Psoas muscle (tissue), 8 donors: Measurements from ENCODE around the gene PTGDS. TPM values are rescaled to one million over a fixed set of nuclear protein-coding genes. Genes with fewer than 3 reads are reported as not detected.
A peak's percentile ranks its signal among the peaks of the same experiment; 100 is the strongest.

Source experiments
- ATAC-seq, 4 donors: fragments of 200-7000 bp; cut with Tn5 transposase; one replicate each; pipeline ENCODE4 v1.9.1; 2020; ENCODE audit warnings: moderate library complexity in 3 of 4, mild to moderate bottlenecking in 2 of 4
- DNase-seq, 2 donors: peaks; one replicate each; pipeline ENCODE4 v3.0.0-alpha.2; 2020
- H3K27ac ChIP-seq: fragments of 200-600 bp; one replicate; pipeline ENCODE4 v1.8.0; 2022
- H3K27me3 ChIP-seq, 3 donors: fragments of 200-600 bp in 1 of 3; one replicate each; pipeline versions ENCODE4 v1.6.1 to v1.8.0; 2013 to 2022; ENCODE audit warnings: low read length in 2 of 3, mild to moderate bottlenecking in 2 of 3, moderate library complexity in 1 of 3; ENCODE audit not compliant: insufficient read depth in 3 of 3
- H3K36me3 ChIP-seq, 2 donors: fragments of 200-600 bp in 1 of 2; one replicate each; pipeline versions ENCODE4 v1.6.1 to v1.8.0; 2013 to 2022; ENCODE audit warnings: low read depth in 1 of 2, mild to moderate bottlenecking in 1 of 2, moderate library complexity in 1 of 2; ENCODE audit not compliant: insufficient read depth in 1 of 2
- H3K4me1 ChIP-seq: fragments of 200-600 bp; one replicate; pipeline ENCODE4 v1.8.0; 2022
- H3K4me3 ChIP-seq: fragments of 200-600 bp; one replicate; pipeline ENCODE4 v1.8.0; 2022; ENCODE audit warnings: mild to moderate bottlenecking
- H3K9me3 ChIP-seq: fragments of 200-600 bp; one replicate; pipeline ENCODE4 v1.8.0; 2022
- whole genome bisulfite sequencing, 3 donors: extraction: QIAGEN DNeasy Blood & Tissue Kit; methylation state at CpG; one replicate each; pipeline versions ENCODE4 v1.1.6 to v1.1.7; 2013; 5-methylcytosine and 5-hydroxymethylcytosine counted together
- intact Hi-C, 2 donors: fragments of 100-400 bp; cut with DNase I; formaldehyde crosslinking; loops; one replicate each; pipeline versions ENCODE4 v1.11.0 to v1.14.2; 2022
- polyA plus RNA-seq, 3 donors: library from polyadenylated mRNA; stranded (reverse); fragments of 200-250 nt; gene quantifications; one replicate each; pipeline ENCODE4 v1.2.3, GENCODE V29; 2013
- total RNA-seq, 4 donors: library from RNA; stranded (reverse); fragmentation: NEBNext Ultra II Directional in 2 of 4; extraction: Animal tissue kit (Norgen Biotek cat#: 25700) in 2 of 4; gene quantifications; one replicate each; pipeline versions ENCODE4 v1.2.1 to v1.2.4, GENCODE V29; 2021 to 2023
- TF ChIP-seq, protein P1 (sequence below): fragments of 200-600 bp; IDR thresholded peaks from one replicate; pipeline ENCODE4 v1.8.0; 2022; ENCODE audit warnings: antibody characterized with exemption
- donor health status: healthy with polysubstance abuse.
- donor health status: DM: no; HTN: no; CAD: no; lungs with moderate emphysema.
- donor health status: Bipolar disorder and iron deficiency.
- donor health status: healthy.
- donor health status: DM: yes; HTN: yes; CAD: no.
- donor health status: DM: no; HTN: no; CAD: no.
- donor health status: DM: no; HTN: no; CAD: no.
- donor health status: DM: yes; HTN: yes; CAD: no.

PTGDS gene
- total and polyA plus RNA-seq, 7 donors, result 23.3 to 130 (median 37.9) TPM

DNA sequence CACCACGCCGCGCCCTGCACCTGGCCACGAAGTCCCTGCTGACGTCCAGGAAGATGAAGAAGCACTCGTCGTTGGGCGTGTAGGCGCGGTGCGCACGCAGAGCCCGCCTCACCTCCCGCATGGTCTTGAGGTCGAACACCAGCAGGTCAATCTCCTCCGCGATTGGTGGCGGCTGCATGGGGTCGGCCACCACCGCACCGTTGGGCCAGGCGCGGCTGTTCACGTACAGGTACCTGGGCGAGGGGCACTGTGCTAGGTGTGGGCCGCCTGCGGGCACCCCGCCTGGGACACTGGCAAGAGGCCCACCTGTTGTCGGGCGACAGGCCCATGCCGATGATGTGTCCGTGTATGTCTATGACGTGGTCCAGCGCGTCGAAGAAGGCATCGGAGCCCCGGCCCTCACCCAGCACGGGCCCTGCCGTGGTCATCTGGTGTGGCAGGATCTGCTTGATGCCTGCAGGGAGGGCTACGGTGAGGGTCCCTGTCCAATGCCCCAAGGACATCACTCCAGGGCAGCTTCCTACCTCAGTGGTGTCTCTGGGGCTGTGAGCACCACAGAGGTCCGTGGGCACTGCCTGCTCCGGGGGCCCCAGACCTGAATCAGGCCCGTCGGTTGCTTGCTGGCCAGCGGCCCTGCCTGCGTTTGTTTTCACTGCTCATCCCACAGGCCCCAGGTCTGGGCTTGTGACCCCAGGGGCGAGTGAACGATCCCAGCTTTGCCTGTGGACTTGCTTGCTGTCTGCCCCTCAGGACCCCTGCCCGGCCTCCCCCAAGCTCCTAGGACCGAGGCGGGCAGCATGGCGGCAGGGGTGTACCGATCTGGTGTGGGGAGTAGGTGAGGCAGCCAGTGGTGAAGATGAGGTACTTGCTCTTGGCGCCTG is 35.8 kb upstream of the PTGDS start:
- intact Hi-C loops, result loop anchor here in 1 of 2 donors (2.0 to 5.0 kb wide), 4 partner anchors 13 to 94 kb away; partner anchors contain the start of genes EDF1 and PHPT1
- peak overlapping the region; percentile 88 for H3K4me3 ChIP-seq
- peaks cover 29% of the 10 kb centered on the region for H3K4me1 ChIP-seq
- TF ChIP-seq, protein P1, sequence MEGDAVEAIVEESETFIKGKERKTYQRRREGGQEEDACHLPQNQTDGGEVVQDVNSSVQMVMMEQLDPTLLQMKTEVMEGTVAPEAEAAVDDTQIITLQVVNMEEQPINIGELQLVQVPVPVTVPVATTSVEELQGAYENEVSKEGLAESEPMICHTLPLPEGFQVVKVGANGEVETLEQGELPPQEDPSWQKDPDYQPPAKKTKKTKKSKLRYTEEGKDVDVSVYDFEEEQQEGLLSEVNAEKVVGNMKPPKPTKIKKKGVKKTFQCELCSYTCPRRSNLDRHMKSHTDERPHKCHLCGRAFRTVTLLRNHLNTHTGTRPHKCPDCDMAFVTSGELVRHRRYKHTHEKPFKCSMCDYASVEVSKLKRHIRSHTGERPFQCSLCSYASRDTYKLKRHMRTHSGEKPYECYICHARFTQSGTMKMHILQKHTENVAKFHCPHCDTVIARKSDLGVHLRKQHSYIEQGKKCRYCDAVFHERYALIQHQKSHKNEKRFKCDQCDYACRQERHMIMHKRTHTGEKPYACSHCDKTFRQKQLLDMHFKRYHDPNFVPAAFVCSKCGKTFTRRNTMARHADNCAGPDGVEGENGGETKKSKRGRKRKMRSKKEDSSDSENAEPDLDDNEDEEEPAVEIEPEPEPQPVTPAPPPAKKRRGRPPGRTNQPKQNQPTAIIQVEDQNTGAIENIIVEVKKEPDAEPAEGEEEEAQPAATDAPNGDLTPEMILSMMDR, result no peak
- H3K27ac ChIP-seq, result peak overlapping the region; percentile 94
- ATAC-seq (no peak), DNase-seq (peak; percentile 30 to 63)
- H3K9me3 ChIP-seq, result no peaks in the 10 kb centered on the region
- WGBS, 3 donors, result 92 to 94% (median 94%) methylated on average over 54 to 55 of the region's 55 CpGs
- peaks cover 23 to 36% of the 10 kb centered on the region in 2 donors for H3K36me3 ChIP-seq
- no peaks in the 10 kb centered on the region for H3K27me3 ChIP-seq

DNA sequence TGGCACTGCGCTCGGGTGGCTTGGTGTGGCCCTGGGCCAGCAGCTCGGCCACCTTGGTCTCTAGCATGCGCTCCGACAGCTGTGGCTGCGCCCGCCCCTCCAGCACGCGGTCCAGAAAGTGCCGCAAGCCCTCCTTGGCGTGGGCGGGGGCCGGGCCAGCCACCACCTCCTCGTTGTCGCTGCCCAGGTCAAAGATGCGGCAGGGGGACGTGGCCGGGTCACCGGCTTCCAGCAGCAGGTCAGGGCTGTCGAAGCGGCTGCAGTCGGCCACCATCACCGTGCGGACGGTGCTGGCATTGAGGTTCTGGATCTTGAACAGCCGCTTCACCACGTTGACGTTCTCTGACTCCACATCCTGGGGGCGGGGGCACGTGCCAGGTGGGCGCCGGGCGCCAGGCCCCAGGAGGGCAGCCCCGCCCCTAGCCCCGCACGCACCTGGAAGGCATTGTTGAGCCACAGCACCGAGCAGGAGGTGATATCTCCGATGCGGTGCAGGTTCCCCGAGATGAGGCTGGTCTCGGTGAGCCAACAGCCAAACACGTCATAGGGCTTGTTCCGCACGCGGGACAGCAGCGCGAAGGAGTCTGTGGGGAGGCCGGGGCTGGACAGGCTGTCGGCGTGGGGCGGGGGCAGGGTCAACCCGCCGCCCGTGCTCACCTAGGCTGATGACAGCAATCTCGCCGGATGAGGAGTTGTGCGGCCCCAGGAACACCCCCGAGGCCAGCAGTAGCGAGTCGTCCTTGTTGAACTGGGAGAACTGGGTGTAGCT is 35.0 kb upstream of the PTGDS start:
- no peaks in the 10 kb centered on the region for H3K27me3 ChIP-seq
- H3K36me3 ChIP-seq, result peaks cover 23 to 36% of the 10 kb centered on the region in 2 donors
- DNase-seq, result peak in 1 of 2 donors; percentile 59
- H3K4me1 ChIP-seq, result peaks cover 30% of the 10 kb centered on the region
- TF ChIP-seq, protein P1, result no peak
- H3K4me3 ChIP-seq, result peak overlapping the region; percentile 88
- no peak for ATAC-seq
- H3K9me3 ChIP-seq, result no peaks in the 10 kb centered on the region
- intact Hi-C loops, result loop anchor here in 1 of 2 donors (2.0 to 5.0 kb wide), 4 partner anchors 13 to 95 kb away; partner anchors contain the start of genes EDF1 and PHPT1
- WGBS, 3 donors, result 89 to 90% (median 90%) methylated on average over 58 to 60 of the region's 60 CpGs
- peak overlapping the region; percentile 94 for H3K27ac ChIP-seq

DNA sequence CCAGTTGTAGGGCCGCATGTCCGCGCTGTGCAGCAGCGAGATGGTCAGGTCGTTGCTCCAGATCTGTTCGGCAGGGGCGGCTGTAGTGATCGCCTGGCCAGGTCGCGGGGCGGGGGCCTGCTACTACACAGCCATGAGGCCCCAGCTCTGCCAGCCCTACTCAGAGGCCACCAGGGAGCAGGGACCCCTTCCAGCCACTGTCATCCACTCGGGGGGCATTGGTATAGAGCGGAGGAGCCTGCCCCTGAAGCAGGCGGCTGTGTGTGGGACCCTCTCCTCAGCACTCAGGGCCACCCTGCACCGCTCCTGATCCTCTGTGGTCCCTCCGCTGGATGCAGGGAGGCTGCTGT is 34.4 kb upstream of the PTGDS start:
- Histone ChIP-seq H3K27ac (peak overlapping the region; percentile 94), H3K9me3 (no peaks in the 10 kb centered on the region), H3K4me3 (peak overlapping the region; percentile 88), H3K36me3 (peaks cover 22 to 36% of the 10 kb centered on the region in 2 donors), H3K27me3 (no peaks in the 10 kb centered on the region), H3K4me1 (peaks cover 36% of the 10 kb centered on the region)
- no peak for DNase-seq
- intact Hi-C loops, result loop anchor here in 1 of 2 donors (2.0 to 5.0 kb wide), 4 partner anchors 14 to 96 kb away; partner anchors contain the start of genes EDF1 and PHPT1
- TF ChIP-seq, protein P1, result no peak
- ATAC-seq, result no peak
- WGBS, 3 donors, result 85 to 90% (median 90%) methylated on average over 14 to 16 of the region's 16 CpGs

DNA sequence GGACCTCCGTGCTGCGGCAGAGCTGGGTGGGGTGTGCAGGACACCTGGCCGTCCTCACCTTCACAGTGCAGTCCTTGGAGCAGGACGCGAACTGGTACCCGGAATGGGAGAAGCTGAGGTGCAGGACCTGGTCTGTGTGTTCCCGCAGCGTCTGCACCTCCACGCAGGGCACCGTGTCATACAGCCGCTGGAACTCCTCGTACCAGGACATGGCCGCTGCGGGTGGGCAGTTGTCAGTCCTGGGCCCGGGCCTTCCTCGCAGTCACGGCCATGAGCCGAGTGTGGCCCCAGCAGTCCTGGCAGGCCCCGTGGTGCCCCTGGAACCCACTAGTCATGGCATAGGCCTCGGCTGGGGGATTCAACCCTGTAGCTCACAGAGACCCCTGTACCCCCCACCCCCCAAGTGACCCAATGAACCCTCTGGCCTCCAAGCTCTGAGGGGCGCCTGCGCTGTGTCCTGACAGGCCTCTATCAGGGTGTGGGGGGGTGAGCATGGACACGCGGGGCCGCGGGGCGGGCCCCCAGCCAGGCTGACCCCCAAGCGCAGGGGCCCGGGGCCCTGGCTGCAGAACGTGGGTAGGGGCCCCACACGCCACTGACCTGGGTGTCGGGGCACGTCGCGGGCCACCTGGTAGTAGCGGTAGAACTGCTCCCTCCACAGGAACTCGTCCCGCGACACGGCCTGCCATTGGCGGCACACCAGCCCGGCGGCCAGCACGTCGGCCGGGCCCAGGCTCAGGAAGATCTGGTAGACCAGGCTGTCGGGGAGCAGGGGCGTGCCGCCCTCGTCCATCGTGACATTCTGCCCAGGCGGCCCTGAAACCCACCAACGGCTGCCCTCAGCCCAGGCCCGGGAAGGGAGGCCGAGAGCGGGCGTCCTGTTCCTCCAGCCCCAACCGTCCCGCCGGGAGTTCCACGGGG is 33.8 kb upstream of the PTGDS start:
- Histone ChIP-seq H3K9me3 (no peaks in the 10 kb centered on the region), H3K36me3 (peaks cover 20 to 36% of the 10 kb centered on the region in 2 donors), H3K4me1 (peaks cover 43% of the 10 kb centered on the region), H3K27me3 (no peaks in the 10 kb centered on the region), H3K4me3 (peak overlapping the region; percentile 88), H3K27ac (peak overlapping the region; percentile 94)
- WGBS, 3 donors, result 14 to 18% (median 17%) methylated on average over 50 to 61 of the region's 61 CpGs
- intact Hi-C loops, result loop anchor here in 1 of 2 donors (2.0 to 5.0 kb wide), 4 partner anchors 15 to 96 kb away; partner anchors contain the start of genes EDF1 and PHPT1
- DNase-seq, result peak in 1 of 2 donors; percentile 74
- no peak for ATAC-seq
- TF ChIP-seq, protein P1, result no peak
